Smooth muscle cell (in vitro differentiated cells): ENCODE measurements around the gene EIF4G1. TPM values are rescaled to one million over a fixed set of nuclear protein-coding genes. Genes with fewer than 3 reads are reported as not detected.
A peak's percentile ranks its signal among the peaks of the same experiment; 100 is the strongest.

ENCODE experiments used
- DNase-seq: peaks from one replicate; lab custom pipeline; 2025; ENCODE audit not compliant: unreplicated experiment; lab: John Stamatoyannopoulos, UW
- H2AFZ ChIP-seq: fragments of 200-600 bp; sonication (generic); 2 replicates; pipeline ENCODE4 v1.6.0; 2016; ENCODE audit warnings: antibody characterized with exemption, low read depth, mild to moderate bottlenecking
- H3F3A ChIP-seq: fragments of 200-600 bp; sonication (generic); 2 replicates; pipeline ENCODE4 v1.6.0; 2017; ENCODE audit warnings: antibody characterized with exemption, low read depth
- H3K27ac ChIP-seq: fragments of 200-600 bp; sonication (generic); 2 replicates; pipeline ENCODE4 v1.5.1; 2016; ENCODE audit warnings: low read depth, mild to moderate bottlenecking
- H3K27me3 ChIP-seq: fragments of 200-600 bp; sonication (generic); 2 replicates; pipeline ENCODE4 v1.6.1; 2016; ENCODE audit warnings: low read depth, mild to moderate bottlenecking
- H3K36me3 ChIP-seq: fragments of 200-600 bp; sonication (generic); 2 replicates; pipeline ENCODE4 v1.5.1; 2016; ENCODE audit warnings: low read depth
- H3K4me1 ChIP-seq: fragments of 200-600 bp; sonication (generic); 2 replicates; pipeline ENCODE4 v1.5.1; 2016; ENCODE audit warnings: low read depth
- H3K4me2 ChIP-seq: fragments of 200-600 bp; sonication (generic); 2 replicates; pipeline ENCODE4 v1.6.0; 2016; ENCODE audit warnings: mild to moderate bottlenecking
- H3K4me3 ChIP-seq: fragments of 200-600 bp; sonication (generic); 2 replicates; pipeline ENCODE4 v1.5.1; 2016; ENCODE audit warnings: mild to moderate bottlenecking
- H3K79me2 ChIP-seq: fragments of 200-600 bp; sonication (generic); 2 replicates; pipeline ENCODE4 v1.6.0; 2016; ENCODE audit warnings: low read depth, mild to moderate bottlenecking
- H3K9ac ChIP-seq: fragments of 200-600 bp; sonication (generic); 2 replicates; pipeline ENCODE4 v1.6.0; 2016; ENCODE audit warnings: low read depth
- H3K9me3 ChIP-seq: fragments of 200-600 bp; sonication (generic); replicated peaks from 2 replicates; pipeline ENCODE4 v1.5.1; 2016; ENCODE audit warnings: low read depth
- H4K20me1 ChIP-seq: fragments of 200-600 bp; sonication (generic); 2 replicates; pipeline ENCODE4 v1.6.0; 2016; ENCODE audit warnings: low read depth
- CTCF ChIP-seq: fragments of 200-600 bp; sonication (generic); IDR thresholded peaks from 2 replicates; pipeline ENCODE4 v1.5.1; 2017; ENCODE audit warnings: borderline replicate concordance, mild to moderate bottlenecking, antibody characterized with exemption; ENCODE audit not compliant: insufficient read depth, poor library complexity, severe bottlenecking
- WGBS: methylation state at CpG from one replicate; pipeline ENCODE4 v1.1.7; 2016; ENCODE audit warnings: low lambda C conversion rate; 5-methylcytosine and 5-hydroxymethylcytosine counted together
- polyA plus RNA-seq: library from polyadenylated mRNA; unstranded; fragments of >200 nt; fragmentation: Nextera tagmentation; extraction: Ambion mirVana; gene quantifications from 2 replicates; pipeline ENCODE4 v1.2.1, GENCODE V29; 2016
- small RNA-seq: library from RNA; depleted of rRNA; stranded (forward); fragments of <200 nt; gene quantifications from one replicate; pipeline ENCODE3, GENCODE V24; 2014
- total RNA-seq: library from RNA; depleted of rRNA; stranded (reverse); fragments of >200 nt; gene quantifications from 2 replicates; pipeline ENCODE4 v1.2.3, GENCODE V29; 2014

EIF4G1 gene
- total and polyA plus RNA-seq, 2 experiments from 2014 or later, result 171 to 198 TPM

- H3K4me3 ChIP-seq, result no peak overlapping the region
- H3K27ac ChIP-seq, result no peak overlapping the region
- H2AFZ ChIP-seq, result no peak overlapping the region
Measured at GRCh38 chr3:184383033-184383740, 68.8 kb downstream of the EIF4G1 start.

GRCh38 chr3:184384342-184384741 is 69.9 kb downstream of the EIF4G1 start:
- H3K4me1 ChIP-seq, result peaks cover 6% of the 10 kb centered on the region
- H3K79me2 ChIP-seq, result no peaks in the 10 kb centered on the region
- H3K4me3 ChIP-seq, result no peak overlapping the region
- H3K9ac ChIP-seq, result no peak overlapping the region
- no peak overlapping the region for H3K27ac ChIP-seq
- no peaks in the 10 kb centered on the region for H4K20me1 ChIP-seq
- no peaks in the 10 kb centered on the region for H3F3A ChIP-seq
- TF ChIP-seq CTCF, result no peak
- H2AFZ ChIP-seq, result no peak overlapping the region
- no peak for DNase-seq
- H3K9me3 ChIP-seq, result no peaks in the 10 kb centered on the region
- WGBS, result 87% methylated on average over 9 of the region's 9 CpGs
- peaks cover 18% of the 10 kb centered on the region for H3K27me3 ChIP-seq
- H3K36me3 ChIP-seq, result no peaks in the 10 kb centered on the region
- H3K4me2 ChIP-seq, result no peak overlapping the region

More at GRCh38 chr3:184383033-184383740, 68.8 kb downstream of the EIF4G1 start:
- TF ChIP-seq CTCF, result no peak
- Histone ChIP-seq H3K4me2 (no peak overlapping the region), H3K79me2 (no peaks in the 10 kb centered on the region), H3K9ac (no peak overlapping the region), H3K4me1 (peaks cover 14% of the 10 kb centered on the region), H3F3A (no peaks in the 10 kb centered on the region), H3K36me3 (no peaks in the 10 kb centered on the region), H3K27me3 (peaks cover 18% of the 10 kb centered on the region), H4K20me1 (no peaks in the 10 kb centered on the region), H3K9me3 (no peaks in the 10 kb centered on the region)
- WGBS, result 96% methylated on average over 15 of the region's 15 CpGs
- DNase-seq, result no peak

Small RNAs within 50 kb of the gene (small RNA-seq; reads per million reads assigned to genes)
- 588 reads per million, percentile 99 among the genes with 10 or more reads in this experiment for gene SNORD66

Other genes starting within 250 kb of the EIF4G1 start
- not detected in 2 replicates for gene HTR3E, start 217.5 kb upstream of the EIF4G1 start, total RNA-seq
- not detected in 2 replicates for gene HTR3E, start 217.5 kb upstream of the EIF4G1 start, polyA plus RNA-seq
- 23.5 and 25.3 TPM in 2 replicates for gene EIF2B5, start 179.2 kb upstream of the EIF4G1 start, total RNA-seq
- gene EIF2B5, start 179.2 kb upstream of the EIF4G1 start, polyA plus RNA-seq, result 32.3 and 50.4 TPM in 2 replicates
- gene DVL3, start 159.2 kb upstream of the EIF4G1 start, total RNA-seq, result 40.2 and 42.5 TPM in 2 replicates
- 87.7 and 122 TPM in 2 replicates for gene DVL3, start 159.2 kb upstream of the EIF4G1 start, polyA plus RNA-seq
- gene AP2M1, start 139.8 kb upstream of the EIF4G1 start, total RNA-seq, result 444 and 464 TPM in 2 replicates
- 772 and 784 TPM in 2 replicates for gene AP2M1, start 139.8 kb upstream of the EIF4G1 start, polyA plus RNA-seq
- 34.6 and 40.4 TPM in 2 replicates for gene ABCF3, start 128.4 kb upstream of the EIF4G1 start, total RNA-seq
- gene ABCF3, start 128.4 kb upstream of the EIF4G1 start, polyA plus RNA-seq, result 46.3 and 69.1 TPM in 2 replicates
- gene VWA5B2, start 85.0 kb upstream of the EIF4G1 start, total RNA-seq, result not detected in 2 replicates
- 0.70 TPM in 1 of 2 replicates, not detected in the other for gene VWA5B2, start 85.0 kb upstream of the EIF4G1 start, polyA plus RNA-seq
- 48.8 and 95.2 TPM in 2 replicates for gene ALG3, start 65.6 kb upstream of the EIF4G1 start, total RNA-seq
- gene ALG3, start 65.6 kb upstream of the EIF4G1 start, polyA plus RNA-seq, result 91.2 and 96.7 TPM in 2 replicates
- 4.1 and 4.7 TPM in 2 replicates for gene EEF1AKMT4, start 64.9 kb upstream of the EIF4G1 start, total RNA-seq
- 5.8 and 9.1 TPM in 2 replicates for gene EEF1AKMT4, start 64.9 kb upstream of the EIF4G1 start, polyA plus RNA-seq
- not detected in 2 replicates for gene CAMK2N2, start 53.1 kb upstream of the EIF4G1 start, total RNA-seq
- 0.18 TPM in 1 of 2 replicates, not detected in the other for gene CAMK2N2, start 53.1 kb upstream of the EIF4G1 start, polyA plus RNA-seq
- not detected in 2 replicates for gene ECE2, start 38.6 kb upstream of the EIF4G1 start, total RNA-seq
- gene ECE2, start 38.6 kb upstream of the EIF4G1 start, polyA plus RNA-seq, result not detected in 2 replicates
- 303 and 315 TPM in 2 replicates for gene PSMD2, start 15.4 kb upstream of the EIF4G1 start, total RNA-seq
- 356 and 400 TPM in 2 replicates for gene PSMD2, start 15.4 kb upstream of the EIF4G1 start, polyA plus RNA-seq
- 13.6 and 20.2 TPM in 2 replicates for gene FAM131A, start 23.0 kb downstream of the EIF4G1 start, total RNA-seq
- gene FAM131A, start 23.0 kb downstream of the EIF4G1 start, polyA plus RNA-seq, result 15.3 and 15.8 TPM in 2 replicates
- gene CLCN2, start 47.0 kb downstream of the EIF4G1 start, total RNA-seq, result 2.3 and 4.1 TPM in 2 replicates
- 4.5 and 6.5 TPM in 2 replicates for gene CLCN2, start 47.0 kb downstream of the EIF4G1 start, polyA plus RNA-seq
- 87.0 and 154 TPM in 2 replicates for gene POLR2H, start 47.1 kb downstream of the EIF4G1 start, total RNA-seq
- 64.6 and 77.9 TPM in 2 replicates for gene POLR2H, start 47.1 kb downstream of the EIF4G1 start, polyA plus RNA-seq
- gene THPO, start 63.6 kb downstream of the EIF4G1 start, total RNA-seq, result 0.22 TPM in 1 of 2 replicates, not detected in the other
- gene THPO, start 63.6 kb downstream of the EIF4G1 start, polyA plus RNA-seq, result 0.45 TPM in 1 of 2 replicates, not detected in the other
- 1.5 and 7.1 TPM in 2 replicates for gene CHRD, start 65.4 kb downstream of the EIF4G1 start, total RNA-seq
- gene CHRD, start 65.4 kb downstream of the EIF4G1 start, polyA plus RNA-seq, result 2.5 and 4.9 TPM in 2 replicates
- 9.9 and 11.1 TPM in 2 replicates for gene EPHB3, start 247.2 kb downstream of the EIF4G1 start, total RNA-seq
- gene EPHB3, start 247.2 kb downstream of the EIF4G1 start, polyA plus RNA-seq, result 23.1 and 31.6 TPM in 2 replicates